Left lobe of liver (tissue), 2 donors: ENCODE data around the gene CRISPLD2. TPM values are rescaled to one million over a fixed set of nuclear protein-coding genes. Genes with fewer than 3 reads are reported as not detected.
"Not testable (repeated sequence)": the region's sequence is repeated elsewhere in the genome, so short reads cannot be mapped to it uniquely, and the experiment has no call there.

ENCODE experiments used
- ATAC-seq: fragments of 200-7000 bp; cut with Tn5 transposase; one replicate; pipeline ENCODE4 v1.9.1; 2020; ENCODE audit warnings: mild to moderate bottlenecking, moderate library complexity
- DNase-seq: peaks from one replicate; pipeline ENCODE4 v3.0.0-alpha.2; 2020; ENCODE audit warnings: low spot score
- total RNA-seq: library from RNA; stranded (reverse); gene quantifications from one replicate; pipeline ENCODE4 v1.2.1, GENCODE V29; 2021
- donor health status: DM: no; HTN: no; CAD: no; lungs with moderate emphysema.
- donor health status: DM: no; HTN: yes; CAD: no.

Gene CRISPLD2
- total RNA-seq, 1 donor from 2014 or later, result 4.5 TPM

GRCh38 chr16:84855435-84856202 is 35.8 kb downstream of the CRISPLD2 start:
- ATAC-seq, DNase-seq: not testable (repeated sequence)

- not testable (repeated sequence) for DNase-seq, ATAC-seq
Measured at GRCh38 chr16:84856203-84856581, 36.4 kb downstream of the CRISPLD2 start.

GRCh38 chr16:84856811-84857210 is 37.0 kb downstream of the CRISPLD2 start:
- ATAC-seq, result peak; percentile 80
- peak; percentile 62 for DNase-seq

- no peak for ATAC-seq
- DNase-seq, result no peak
Measured at GRCh38 chr16:84859681-84860080, 39.9 kb downstream of the CRISPLD2 start.

- no peak for ATAC-seq
Measured at GRCh38 chr16:84860383-84860782, 40.6 kb downstream of the CRISPLD2 start.

GRCh38 chr16:84861671-84862070 is 41.9 kb downstream of the CRISPLD2 start:
- DNase-seq (no peak), ATAC-seq (no peak)

More at GRCh38 chr16:84860383-84860782, 40.6 kb downstream of the CRISPLD2 start:
- DNase-seq, result no peak

- DNase-seq (no peak), ATAC-seq (no peak)
Measured at GRCh38 chr16:84862804-84863480, 43.2 kb downstream of the CRISPLD2 start.

- DNase-seq (no peak), ATAC-seq (no peak)
Measured at GRCh38 chr16:84863481-84863814, 43.7 kb downstream of the CRISPLD2 start.

- DNase-seq (no peak), ATAC-seq (no peak)
Measured at GRCh38 chr16:84864326-84864955, 44.7 kb downstream of the CRISPLD2 start.

- DNase-seq, result no peak
Measured at GRCh38 chr16:84867696-84868095, 47.9 kb downstream of the CRISPLD2 start.

GRCh38 chr16:84868328-84868727 is 48.5 kb downstream of the CRISPLD2 start:
- ATAC-seq, result peak; percentile 96
- DNase-seq, result peak; percentile 73

More at GRCh38 chr16:84867696-84868095, 47.9 kb downstream of the CRISPLD2 start:
- ATAC-seq, result no peak

GRCh38 chr16:84868829-84869472 is 49.2 kb downstream of the CRISPLD2 start:
- DNase-seq (no peak), ATAC-seq (peak; percentile 39)

- DNase-seq (no peak), ATAC-seq (no peak)
Measured at GRCh38 chr16:84869473-84869845, 49.7 kb downstream of the CRISPLD2 start.

- not testable (repeated sequence) for ATAC-seq, DNase-seq
Measured at GRCh38 chr16:84872971-84873370, 53.2 kb downstream of the CRISPLD2 start.

- DNase-seq (no peak), ATAC-seq (no peak)
Measured at GRCh38 chr16:84874004-84874435, 54.2 kb downstream of the CRISPLD2 start.

GRCh38 chr16:84874553-84874952 is 54.8 kb downstream of the CRISPLD2 start:
- DNase-seq, result no peak

GRCh38 chr16:84874983-84875382 is 55.2 kb downstream of the CRISPLD2 start:
- no peak for ATAC-seq
- DNase-seq, result no peak

More at GRCh38 chr16:84874553-84874952, 54.8 kb downstream of the CRISPLD2 start:
- ATAC-seq, result no peak

GRCh38 chr16:84875846-84876245 is 56.1 kb downstream of the CRISPLD2 start:
- no peak for DNase-seq
- no peak for ATAC-seq

GRCh38 chr16:84876873-84877606 is 57.3 kb downstream of the CRISPLD2 start:
- ATAC-seq (no peak), DNase-seq (no peak)

- no peak for ATAC-seq
Measured at GRCh38 chr16:84878770-84879169, 59.0 kb downstream of the CRISPLD2 start.

More at GRCh38 chr16:84878770-84879169, 59.0 kb downstream of the CRISPLD2 start:
- no peak for DNase-seq
